ENCODE measurements around the gene LFNG. TPM values are rescaled to one million over a fixed set of nuclear protein-coding genes. Genes with fewer than 3 reads are reported as not detected.

Gene LFNG
- total RNA-seq, 1 experiment from 2014 or later: 38.1 TPM

GRCh38 chr7:2487586-2488271, 31.8 kb upstream of the LFNG start:
- no peak overlapping the region for H3K4me3 ChIP-seq (ENCODE audit: low read depth in 2 of 2, low read length in 2 of 2)
- intact Hi-C loops (cut with micrococcal nuclease; ENCODE audit: unreplicated experiment): no loop called here
- no TSS peak for BruUV-seq (replicated peaks)
- H3K4me1 ChIP-seq (ENCODE audit: control insufficient read depth, insufficient read depth, low read length): peaks cover 8% of the 10 kb centered on the region
- TF ChIP-seq SIN3A (IDR thresholded peaks at IDR 0.05; ENCODE audit: borderline replicate concordance, insufficient read depth, low read depth, low read length) (no peak), TCF7L2 (IDR thresholded peaks at IDR 0.05; ENCODE audit: low read depth, low read length) (no peak), POLR2AphosphoS5 (IDR thresholded peaks at IDR 0.05; ENCODE audit: low read depth, low read length) (no peak), REST (IDR thresholded peaks at IDR 0.05; ENCODE audit: insufficient read depth in 1 of 2, low read depth in 2 of 2, low read length in 1 of 2) (no peak), CTCF (IDR thresholded peaks at IDR 0.05) (no peak)
- ATAC-seq: 0 out of 2 replicates have a peak, but pooled peaks have one; percentile 4
- in situ Hi-C loops (cut with HindIII; ENCODE audit: low pct_unique_long_range_greater_than_20kb, low sequenced_read_pairs): no loop called here
- H3K27me3 ChIP-seq (ENCODE audit: control insufficient read depth, insufficient read depth, low read length): no peaks in the 10 kb centered on the region
- ChIA-PET POLR2A (no interaction called here), CTCF (interaction anchor here (1.3 kb wide), 1 partner anchor 19 kb away, joined by 4 read pairs; no protein-coding TSS in a partner anchor)
- no peaks in the 10 kb centered on the region for H3K36me3 ChIP-seq (ENCODE audit: control insufficient read depth, insufficient read depth, low read length)
- peaks cover 4% of the 10 kb centered on the region; the same call in 1 of the 2 replicates for H3K9me3 ChIP-seq (ENCODE audit: control insufficient read depth, insufficient read depth, low read depth, low read length)
- no peak overlapping the region for H3K27ac ChIP-seq (ENCODE audit: low read length)
- DNase-seq (ENCODE audit: low read depth, low spot score): no peak

GRCh38 chr7:2488272-2488645, 31.3 kb upstream of the LFNG start:
- no peaks in the 10 kb centered on the region for H3K27me3 ChIP-seq (ENCODE audit: control insufficient read depth, insufficient read depth, low read length)
- H3K4me3 ChIP-seq (ENCODE audit: low read depth in 2 of 2, low read length in 2 of 2): no peak overlapping the region
- H3K9me3 ChIP-seq (ENCODE audit: control insufficient read depth, insufficient read depth, low read depth, low read length): no peaks in the 10 kb centered on the region
- H3K27ac ChIP-seq (ENCODE audit: low read length): no peak overlapping the region
- ATAC-seq: peak; percentile 35; the same call in 1 of the 2 replicates
- peaks cover 8% of the 10 kb centered on the region for H3K4me1 ChIP-seq (ENCODE audit: control insufficient read depth, insufficient read depth, low read length)
- in situ Hi-C loops (cut with HindIII; ENCODE audit: low pct_unique_long_range_greater_than_20kb, low sequenced_read_pairs) (no loop called here), intact Hi-C loops (cut with micrococcal nuclease; ENCODE audit: unreplicated experiment) (no loop called here)
- no TSS peak for BruUV-seq (replicated peaks)
- ChIA-PET CTCF (interaction anchor here (0.7 to 1.3 kb wide), 2 partner anchors 20 to 222 kb away, joined by 3 to 4 read pairs; no protein-coding TSS in a partner anchor), POLR2A (no interaction called here)
- no peak for DNase-seq (ENCODE audit: low read depth, low spot score)
- TF ChIP-seq CTCF (IDR thresholded peaks at IDR 0.05) (no peak), SIN3A (IDR thresholded peaks at IDR 0.05; ENCODE audit: borderline replicate concordance, insufficient read depth, low read depth, low read length) (no peak), REST (IDR thresholded peaks at IDR 0.05; ENCODE audit: insufficient read depth in 1 of 2, low read depth in 2 of 2, low read length in 1 of 2) (no peak), POLR2AphosphoS5 (IDR thresholded peaks at IDR 0.05; ENCODE audit: low read depth, low read length) (no peak), TCF7L2 (IDR thresholded peaks at IDR 0.05; ENCODE audit: low read depth, low read length) (no peak)
- H3K36me3 ChIP-seq (ENCODE audit: control insufficient read depth, insufficient read depth, low read length): no peaks in the 10 kb centered on the region
